NCI-H187 treated with DMSO at 0.1 percent for 48 hours (cell line): Measurements from ENCODE around the gene STUB1.

Source experiments
- DNase-seq: peaks from one replicate; lab custom pipeline; 2025; lab: John Stamatoyannopoulos, UW

STUB1 gene

GRCh38 chr16:725463-726187, 45.4 kb downstream of the STUB1 start:
- no peak for DNase-seq

- no peak for DNase-seq
Observed at GRCh38 chr16:726188-726437, 45.9 kb downstream of the STUB1 start.

GRCh38 chr16:726438-727290, 46.5 kb downstream of the STUB1 start, which contains the start of the genes CCDC78 and HAGHL:
Gene CCDC78, minus strand, starts transcription at chr16:726443. Its CDS starts 76 bp downstream, at chr16:726367.
Gene HAGHL, plus strand, starts transcription at chr16:727106. Its CDS starts 404 bp downstream, at chr16:727510.
- no peak for DNase-seq

GRCh38 chr16:727291-727977, 47.2 kb downstream of the STUB1 start:
- no peak for DNase-seq

- no peak for DNase-seq
Observed at GRCh38 chr16:728131-728889, 48.1 kb downstream of the STUB1 start.

- no peak for DNase-seq
Observed at GRCh38 chr16:728890-729744, 48.9 kb downstream of the STUB1 start.

GRCh38 chr16:729768-730665, 49.8 kb downstream of the STUB1 start:
- no peak for DNase-seq

GRCh38 chr16:730666-731509, 50.7 kb downstream of the STUB1 start:
- no peak for DNase-seq

GRCh38 chr16:732332-732731, 52.1 kb downstream of the STUB1 start:
- DNase-seq, result no peak
